Measurements from ENCODE around the gene TMEM176B. TPM values are rescaled to one million over a fixed set of nuclear protein-coding genes. Genes with fewer than 3 reads are reported as not detected.
"Not testable (repeated sequence)": the region's sequence is repeated elsewhere in the genome, so short reads cannot be mapped to it uniquely, and the experiment has no call there.

The TMEM176B gene
- polyA plus RNA-seq, 1 donor = 16.7 TPM

GRCh38 chr7:150823043-150823442 lies 22.9 kb upstream of the TMEM176B start:
- no peak for DNase-seq

GRCh38 chr7:150820578-150821198 lies 20.5 kb upstream of the TMEM176B start:
- no peak for DNase-seq

GRCh38 chr7:150820148-150820547 lies 20.0 kb upstream of the TMEM176B start:
- no peak for DNase-seq

GRCh38 chr7:150818971-150819370 lies 18.8 kb upstream of the TMEM176B start:
- DNase-seq = no peak

GRCh38 chr7:150814328-150815001 lies 14.3 kb upstream of the TMEM176B start:
- DNase-seq = no peak

- DNase-seq = not testable (repeated sequence)
These were observed 7.7 kb upstream of the TMEM176B start for GRCh38 chr7:150807616-150808438.

GRCh38 chr7:150806863-150807262 lies 6.7 kb upstream of the TMEM176B start:
- no peak for DNase-seq

- no peak for DNase-seq
These were observed 6.3 kb upstream of the TMEM176B start for GRCh38 chr7:150806454-150806853.

GRCh38 chr7:150805864-150806263 lies 5.7 kb upstream of the TMEM176B start:
- DNase-seq = no peak

- no peak for DNase-seq
These were observed 4.6 kb upstream of the TMEM176B start for GRCh38 chr7:150804802-150805201.

GRCh38 chr7:150803161-150803860 lies 3.1 kb upstream of the TMEM176B start:
- no peak for DNase-seq

- DNase-seq = no peak
These were observed 2.0 kb upstream of the TMEM176B start for GRCh38 chr7:150801946-150802771.

GRCh38 chr7:150801242-150801945 lies 1.2 kb upstream of the TMEM176B start:
- DNase-seq = no peak

GRCh38 chr7:150800581-150801241 lies 547 bp upstream of the TMEM176B start, which contains the start of gene TMEM176A:
TMEM176A (plus strand) TSS chr7:150800769; CDS start chr7:150801551, 782 bp downstream.
- no peak for DNase-seq

- no peak for DNase-seq
These were observed 1.0 kb downstream of the TMEM176B start for GRCh38 chr7:150799156-150799555.

- DNase-seq = no peak
These were observed 2.5 kb downstream of the TMEM176B start for GRCh38 chr7:150797661-150798060.

GRCh38 chr7:150793569-150794238 lies 6.5 kb downstream of the TMEM176B start:
- DNase-seq = no peak

- DNase-seq = no peak
These were observed 8.3 kb downstream of the TMEM176B start for GRCh38 chr7:150791746-150792452.

GRCh38 chr7:150791304-150791703 lies 8.9 kb downstream of the TMEM176B start:
- no peak for DNase-seq
